GM18517 (cell line): ENCODE results near the gene SMU1.

Experiments
- ATAC-seq: cut with Tn5 transposase; IDR thresholded peaks from one replicate; pipeline ENCODE4 v1.9.1; 2021; ENCODE audit warnings: mild to moderate bottlenecking, moderate library complexity; ENCODE audit not compliant: unreplicated experiment

SMU1 gene

GRCh38 chr9:33076046-33077004, at the start of gene SMU1:
Gene SMU1, minus strand, starts transcription at chr9:33076674. Its CDS starts 66 bp downstream, at chr9:33076608.
- peak; percentile 97 for ATAC-seq

DNA sequence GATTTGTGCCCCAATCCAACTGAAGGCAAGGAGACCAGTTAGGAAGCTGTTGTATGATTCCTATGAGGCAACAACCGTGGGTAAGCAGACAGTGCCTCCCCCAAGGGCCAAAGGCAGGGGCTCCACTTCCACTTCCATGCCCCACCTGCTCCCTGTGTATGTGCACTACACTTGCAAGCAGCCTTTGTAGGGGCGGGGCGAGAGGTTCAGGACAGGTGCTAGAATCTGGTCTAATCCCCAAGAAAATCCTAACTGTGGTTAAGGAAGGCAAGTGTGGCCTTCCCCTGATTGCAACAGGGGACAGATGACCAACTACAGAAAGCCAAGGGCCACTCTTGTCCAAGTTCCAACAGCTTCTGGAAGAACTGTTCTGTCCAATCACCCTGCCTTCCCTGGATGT, 49.0 kb upstream of the SMU1 start:
- no peak for ATAC-seq

GRCh38 chr9:33124751-33125381, 48.4 kb upstream of the SMU1 start:
- ATAC-seq = no peak

DNA sequence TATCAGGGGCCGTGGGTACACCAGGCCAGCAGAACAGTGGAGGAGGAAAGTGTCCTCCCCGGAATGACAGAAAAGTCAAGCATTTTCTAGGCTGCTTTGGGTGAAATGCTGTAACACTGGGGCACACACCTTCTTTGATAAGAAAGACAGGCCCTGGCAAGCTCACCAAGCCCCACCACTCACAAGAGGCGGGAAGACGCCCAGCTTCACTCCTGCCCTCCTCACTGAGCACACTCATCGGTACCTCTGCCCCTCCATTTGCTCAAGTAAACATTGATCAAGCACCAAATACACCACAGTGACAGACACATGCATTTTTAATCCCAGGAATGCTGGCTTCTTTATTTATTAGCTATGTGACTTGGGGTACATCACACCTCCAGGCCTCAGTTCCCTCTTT, 47.6 kb upstream of the SMU1 start:
- no peak for ATAC-seq

- no peak for ATAC-seq
Observed at GRCh38 chr9:33123407-33124031, 47.0 kb upstream of the SMU1 start.

- ATAC-seq = no peak
Observed at GRCh38 chr9:33120620-33121019, 44.1 kb upstream of the SMU1 start.

- ATAC-seq = no peak
Observed at GRCh38 chr9:33117796-33118195, 41.3 kb upstream of the SMU1 start.

- no peak for ATAC-seq
Observed at GRCh38 chr9:33117306-33117705, 40.8 kb upstream of the SMU1 start.

DNA sequence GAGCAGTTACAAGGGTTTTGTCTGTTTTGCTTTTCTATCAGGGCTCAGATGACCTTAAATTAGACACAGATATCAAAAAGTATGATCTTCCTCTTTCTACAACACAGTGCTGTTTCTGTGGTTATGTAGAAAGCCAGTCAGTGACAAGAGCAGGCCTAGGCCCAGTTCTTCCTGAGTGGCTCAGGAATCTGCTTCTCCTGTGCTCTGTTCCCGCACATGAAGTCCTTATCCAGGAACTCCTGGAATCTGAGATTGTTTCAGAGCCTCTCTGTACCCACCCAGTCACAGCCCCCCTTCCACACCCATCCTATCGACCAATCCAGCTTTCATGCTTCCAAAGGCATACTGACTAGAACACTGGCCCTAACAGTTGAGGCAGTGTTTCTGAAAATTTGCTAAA, 40.4 kb upstream of the SMU1 start:
- ATAC-seq = no peak

- no peak for ATAC-seq
Observed at GRCh38 chr9:33114746-33115145, 38.3 kb upstream of the SMU1 start.

DNA sequence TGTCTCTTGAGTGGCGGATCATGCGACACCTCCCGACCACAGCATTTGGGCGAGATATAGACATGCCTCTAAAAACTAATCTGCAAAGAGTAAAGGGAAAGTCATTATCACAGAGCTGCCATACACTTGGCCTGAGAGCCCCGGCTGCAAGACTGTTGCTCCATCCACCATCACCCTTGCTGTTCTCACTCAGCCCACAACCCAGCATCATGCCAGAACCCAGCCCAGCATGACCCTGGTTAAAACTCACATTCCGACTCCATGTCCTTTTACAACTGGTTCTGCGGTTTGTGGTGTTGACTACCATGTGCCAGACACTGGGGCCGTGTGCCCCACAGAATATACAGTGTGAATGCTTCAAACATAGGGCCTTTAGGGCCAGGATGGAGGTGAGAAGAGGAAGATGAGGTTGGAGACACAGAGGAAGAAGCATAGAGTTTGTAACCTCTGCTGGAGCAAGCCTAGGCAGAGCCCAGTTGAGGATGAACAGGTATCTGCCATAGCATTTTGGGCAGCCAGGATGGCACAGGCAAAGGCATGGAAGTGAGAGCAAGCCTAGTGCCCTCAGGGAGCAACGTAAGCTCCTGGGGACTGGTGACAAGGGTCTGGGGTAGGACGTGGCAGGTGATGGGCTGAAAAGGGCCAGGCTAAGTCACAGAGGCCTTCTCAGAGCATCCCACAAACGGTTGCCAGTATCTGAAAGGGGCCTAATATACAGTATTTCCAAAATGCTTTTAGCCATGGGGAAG, 37.5 kb upstream of the SMU1 start:
- ATAC-seq = no peak

DNA sequence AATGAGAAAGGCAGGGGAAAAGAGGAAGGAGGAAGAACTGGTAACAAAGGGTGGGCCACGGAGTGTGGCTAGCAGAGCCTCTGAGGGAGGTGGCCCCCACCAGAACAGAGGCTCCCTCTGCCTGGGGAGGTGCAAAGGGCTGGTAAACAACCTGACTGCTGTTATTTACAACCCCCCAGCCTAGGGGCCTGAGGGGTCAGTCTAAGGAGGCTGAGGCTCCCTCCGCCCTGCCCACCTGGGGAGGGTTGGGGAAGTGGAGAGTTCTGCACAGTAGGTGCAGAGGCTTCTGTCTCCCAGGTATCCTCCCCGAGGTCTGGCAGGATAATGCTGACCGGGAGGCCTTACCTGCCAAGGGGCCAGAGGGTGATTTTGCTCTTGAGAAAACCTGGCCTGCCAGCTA, 35.6 kb upstream of the SMU1 start:
- ATAC-seq = no peak

- no peak for ATAC-seq
Observed at GRCh38 chr9:33111631-33112030, 35.2 kb upstream of the SMU1 start.

GRCh38 chr9:33110686-33111085, 34.2 kb upstream of the SMU1 start:
- no peak for ATAC-seq

GRCh38 chr9:33109850-33110595, 33.5 kb upstream of the SMU1 start:
- no peak for ATAC-seq

- ATAC-seq = no peak
Observed at GRCh38 chr9:33109097-33109496, 32.6 kb upstream of the SMU1 start.

GRCh38 chr9:33108472-33108871, 32.0 kb upstream of the SMU1 start:
- ATAC-seq = no peak

DNA sequence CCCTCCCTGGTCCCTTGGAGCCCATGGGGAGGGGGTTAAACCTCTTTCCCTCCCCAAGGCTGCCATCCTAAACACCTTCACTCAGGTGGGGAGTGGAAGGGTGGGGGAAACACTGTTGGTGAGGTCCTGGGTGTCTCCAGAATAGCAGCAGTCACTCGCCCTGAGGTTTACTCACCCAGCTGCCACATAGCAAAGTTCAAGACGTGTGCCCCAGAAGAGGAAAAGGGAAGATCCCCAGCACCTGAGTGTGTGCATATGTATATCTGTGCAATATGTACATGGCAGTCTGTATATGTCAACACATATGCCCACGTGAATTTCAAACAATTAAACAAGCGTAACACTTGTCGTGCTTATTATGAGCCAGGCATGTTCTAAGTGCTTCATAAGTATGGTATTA, 31.3 kb upstream of the SMU1 start:
- ATAC-seq = no peak

- no peak for ATAC-seq
Observed at GRCh38 chr9:33106827-33107621, 30.6 kb upstream of the SMU1 start.

- no peak for ATAC-seq
Observed at GRCh38 chr9:33106372-33106771, 29.9 kb upstream of the SMU1 start.
